Pancreas (tissue), 10 donors: ENCODE measurements around the gene BACH2. TPM values are rescaled to one million over a fixed set of nuclear protein-coding genes. Genes with fewer than 3 reads are reported as not detected.

Experiments used
- ATAC-seq, 4 donors: fragments of 200-7000 bp; cut with Tn5 transposase; one replicate each; pipeline versions ENCODE4 v1.8.0 to v1.9.1; 2020; ENCODE audit warnings: mild to moderate bottlenecking in 4 of 4, moderate library complexity in 4 of 4
- DNase-seq, 6 donors: peaks; one replicate each; pipeline ENCODE4 v3.0.0-alpha.2; 2020
- FAIRE-seq: peaks from 2 replicates; lab custom pipeline; 2012; peaks lifted over from hg19 to GRCh38; lab: Jason Lieb, UNC
- H3K27ac ChIP-seq, 4 donors: fragments of 200-600 bp; sonication (generic); 1 replicate in 3 of 4; 2 replicates in 1 of 4; pipeline versions ENCODE4 v1.5.0 to v1.8.0; 2020
- H3K27me3 ChIP-seq, 4 donors: fragments of 200-600 bp; one replicate each; pipeline ENCODE4 v1.8.0; 2021
- H3K36me3 ChIP-seq, 3 donors: fragments of 200-600 bp; sonication (generic) in 1 of 3; one replicate each; pipeline versions ENCODE4 v1.5.0 to v1.8.0; 2020 to 2021
- H3K4me1 ChIP-seq, 3 donors: fragments of 200-600 bp; one replicate each; pipeline ENCODE4 v1.8.0; 2021
- H3K4me3 ChIP-seq, 4 donors: fragments of 200-600 bp; sonication (generic) in 2 of 4; one replicate each; pipeline versions ENCODE4 v1.5.0 to v1.8.0; 2020 to 2021
- H3K9me3 ChIP-seq, 4 donors: fragments of 200-600 bp; one replicate each; pipeline ENCODE4 v1.8.0; 2021
- CTCF ChIP-seq, 4 donors: fragments of 200-600 bp; sonication (generic) in 3 of 4; IDR thresholded peaks; one replicate each; pipeline versions ENCODE4 v1.5.0 to v1.8.0; 2021; ENCODE audit warnings: antibody characterized with exemption in 4 of 4
- WGBS, 2 donors: extraction: QIAGEN DNeasy Blood & Tissue Kit; methylation state at CpG; one replicate each; pipeline ENCODE4 v1.1.7; 2013; 5-methylcytosine and 5-hydroxymethylcytosine counted together
- intact Hi-C, 3 donors: fragments of 100-400 bp; cut with DNase I; formaldehyde crosslinking; loops; one replicate each; pipeline versions ENCODE4 v1.11.1 to v1.14.2; 2022
- polyA plus RNA-seq, 2 donors: library from polyadenylated mRNA; stranded (reverse); fragments of 200-250 nt; gene quantifications; one replicate each; pipeline ENCODE4 v1.2.3, GENCODE V29; 2013
- total RNA-seq, 6 donors: library from RNA; stranded (reverse); fragmentation: NEBNext Ultra II Directional in 4 of 6; extraction: Animal tissue kit (Norgen Biotek cat#: 25700) in 4 of 6; gene quantifications; one replicate each; pipeline versions ENCODE4 v1.2.1 to v1.2.4, GENCODE V29; 2021 to 2023
- donor health status: healthy with polysubstance abuse.
- donor health status: DM: no; HTN: no; CAD: no; lungs with moderate emphysema.
- donor health status: DM: no; HTN: no; CAD: no.
- donor health status: control.
- donor health status: control.
- donor health status: Bipolar disorder and iron deficiency.
- donor health status: DM: yes; HTN: yes; CAD: no.
- donor health status: DM: no; HTN: no; CAD: no.
- donor health status: DM: no; HTN: no; CAD: no.
- donor health status: DM: yes; HTN: yes; CAD: no.

Gene BACH2
- total and polyA plus RNA-seq, 8 donors = 0.61 to 8.0 (median 4.9) TPM

GRCh38 chr6:90044182-90044832 is 252.3 kb downstream of the BACH2 start:
- intact Hi-C loops = no loop called here
- Histone ChIP-seq H3K4me3 (no peak overlapping the region), H3K9me3 (no peaks in the 10 kb centered on the region), H3K27me3 (no peaks in the 10 kb centered on the region), H3K4me1 (no peaks in the 10 kb centered on the region), H3K27ac (no peak overlapping the region), H3K36me3 (no peaks in the 10 kb centered on the region)
- ATAC-seq = no peak
- WGBS, 2 donors = 77 to 84% methylated on average over 7 of the region's 7 CpGs
- TF ChIP-seq CTCF (IDR thresholded peaks at IDR 0.05) = no peak
- FAIRE-seq = no peak
- DNase-seq = no peak

- WGBS, 2 donors = 66 to 76% methylated on average over 4 of the region's 4 CpGs
- intact Hi-C loops = no loop called here
- no peaks in the 10 kb centered on the region for H3K4me1 ChIP-seq
- H3K4me3 ChIP-seq = no peak overlapping the region
- no peak for TF ChIP-seq CTCF (IDR thresholded peaks at IDR 0.05)
- DNase-seq = no peak
- H3K27me3 ChIP-seq = no peaks in the 10 kb centered on the region
- H3K27ac ChIP-seq = no peak overlapping the region
- ATAC-seq = no peak
- H3K9me3 ChIP-seq = no peaks in the 10 kb centered on the region
- no peak for FAIRE-seq
- no peaks in the 10 kb centered on the region for H3K36me3 ChIP-seq
Measured at GRCh38 chr6:90040931-90041330, 255.7 kb downstream of the BACH2 start.

DNA sequence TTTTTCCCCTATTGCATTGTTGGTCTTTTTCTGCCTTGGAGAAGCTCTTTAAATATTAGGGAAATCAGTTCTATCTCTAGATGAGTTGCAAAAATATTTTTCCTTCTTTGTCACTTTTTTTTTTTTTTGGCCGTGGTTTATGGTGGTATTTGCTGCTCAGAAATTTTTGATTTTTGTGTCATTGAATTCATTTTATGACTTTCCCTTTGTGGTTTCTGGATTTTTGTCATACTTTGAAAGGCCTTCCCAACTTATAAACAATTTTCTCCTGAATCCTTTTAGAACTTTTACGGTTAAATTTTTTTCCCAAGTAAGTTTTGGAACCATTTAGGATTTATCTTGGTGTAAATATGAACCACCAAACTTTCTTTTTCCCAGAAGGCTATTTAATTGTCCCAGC is 256.7 kb downstream of the BACH2 start:
- no peaks in the 10 kb centered on the region for H3K27me3 ChIP-seq
- H3K9me3 ChIP-seq = no peaks in the 10 kb centered on the region
- no peak for TF ChIP-seq CTCF (IDR thresholded peaks at IDR 0.05)
- intact Hi-C loops = no loop called here
- H3K4me1 ChIP-seq = no peaks in the 10 kb centered on the region
- DNase-seq = no peak
- no peak for FAIRE-seq
- H3K4me3 ChIP-seq = no peak overlapping the region
- H3K27ac ChIP-seq = no peak overlapping the region
- 87 to 88% methylated on average over 2 of the region's 2 CpGs for WGBS, 2 donors
- no peak for ATAC-seq
- H3K36me3 ChIP-seq = no peaks in the 10 kb centered on the region

DNA sequence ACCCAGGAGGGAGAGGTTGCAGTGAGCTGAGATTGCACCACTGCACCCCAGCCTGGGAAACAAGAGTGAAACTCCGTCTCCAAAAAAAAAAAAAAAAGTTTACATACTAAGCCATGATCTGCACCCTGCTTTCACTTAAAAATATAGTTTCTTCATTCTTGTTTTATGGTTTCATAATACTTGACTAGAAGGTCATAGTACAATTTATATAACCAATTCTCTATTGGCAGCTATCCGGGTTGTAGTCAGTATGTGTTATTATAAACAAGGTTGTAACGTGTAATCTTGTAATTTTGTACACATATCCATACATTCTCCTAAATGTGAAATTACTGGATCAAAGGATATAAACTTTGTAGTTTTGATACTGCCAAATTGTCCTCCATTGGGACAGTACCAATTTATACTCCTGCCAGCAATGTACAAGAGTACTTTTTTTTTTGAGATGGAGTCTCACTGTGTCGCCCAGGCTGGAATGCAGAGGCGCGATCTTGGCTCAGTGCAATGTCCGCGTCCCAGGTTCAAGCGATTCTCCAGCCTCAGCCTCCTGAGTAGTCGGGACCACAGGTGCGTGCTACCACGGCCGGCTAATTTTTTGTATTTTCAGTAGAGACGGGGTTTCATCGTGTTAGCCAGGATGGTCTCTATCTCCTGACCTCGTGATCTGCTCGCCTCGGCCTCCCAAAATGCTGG is 257.5 kb downstream of the BACH2 start:
- Histone ChIP-seq H3K27me3 (no peaks in the 10 kb centered on the region), H3K4me3 (no peak overlapping the region), H3K4me1 (no peaks in the 10 kb centered on the region), H3K27ac (no peak overlapping the region), H3K36me3 (no peaks in the 10 kb centered on the region), H3K9me3 (no peaks in the 10 kb centered on the region)
- ATAC-seq (no peak), DNase-seq (no peak), FAIRE-seq (no peak)
- 91 to 98% methylated on average over 18 of the region's 18 CpGs for WGBS, 2 donors
- intact Hi-C loops = no loop called here
- TF ChIP-seq CTCF (IDR thresholded peaks at IDR 0.05) = no peak

DNA sequence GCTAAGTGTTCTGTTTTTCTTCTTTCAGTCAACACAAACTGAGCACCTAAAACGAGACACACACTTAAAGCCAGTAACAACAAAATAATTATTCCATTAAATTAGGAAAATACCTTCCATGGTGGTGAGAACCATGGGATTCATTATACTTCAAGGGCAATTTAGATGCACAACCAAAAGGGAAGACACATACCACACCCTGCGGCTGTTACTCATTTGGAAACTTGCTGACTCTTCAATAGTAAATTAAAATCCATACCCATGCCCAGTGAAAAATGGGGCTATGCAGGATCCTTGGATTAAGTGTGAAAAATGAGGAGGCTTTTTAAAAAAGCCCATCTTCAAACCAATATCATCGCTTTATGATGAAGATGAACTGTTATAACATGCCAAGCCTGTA is 259.7 kb downstream of the BACH2 start:
- ATAC-seq (no peak), DNase-seq (no peak), FAIRE-seq (no peak)
- Histone ChIP-seq H3K4me3 (no peak overlapping the region), H3K27me3 (no peaks in the 10 kb centered on the region), H3K27ac (no peak overlapping the region), H3K36me3 (no peaks in the 10 kb centered on the region), H3K9me3 (no peaks in the 10 kb centered on the region), H3K4me1 (no peaks in the 10 kb centered on the region)
- 89% methylated on average over 3 of the region's 3 CpGs for WGBS, 2 donors
- TF ChIP-seq CTCF (IDR thresholded peaks at IDR 0.05) = no peak
- intact Hi-C loops = no loop called here
